ENCODE data around the gene PRSS21.

Gene PRSS21

DNA sequence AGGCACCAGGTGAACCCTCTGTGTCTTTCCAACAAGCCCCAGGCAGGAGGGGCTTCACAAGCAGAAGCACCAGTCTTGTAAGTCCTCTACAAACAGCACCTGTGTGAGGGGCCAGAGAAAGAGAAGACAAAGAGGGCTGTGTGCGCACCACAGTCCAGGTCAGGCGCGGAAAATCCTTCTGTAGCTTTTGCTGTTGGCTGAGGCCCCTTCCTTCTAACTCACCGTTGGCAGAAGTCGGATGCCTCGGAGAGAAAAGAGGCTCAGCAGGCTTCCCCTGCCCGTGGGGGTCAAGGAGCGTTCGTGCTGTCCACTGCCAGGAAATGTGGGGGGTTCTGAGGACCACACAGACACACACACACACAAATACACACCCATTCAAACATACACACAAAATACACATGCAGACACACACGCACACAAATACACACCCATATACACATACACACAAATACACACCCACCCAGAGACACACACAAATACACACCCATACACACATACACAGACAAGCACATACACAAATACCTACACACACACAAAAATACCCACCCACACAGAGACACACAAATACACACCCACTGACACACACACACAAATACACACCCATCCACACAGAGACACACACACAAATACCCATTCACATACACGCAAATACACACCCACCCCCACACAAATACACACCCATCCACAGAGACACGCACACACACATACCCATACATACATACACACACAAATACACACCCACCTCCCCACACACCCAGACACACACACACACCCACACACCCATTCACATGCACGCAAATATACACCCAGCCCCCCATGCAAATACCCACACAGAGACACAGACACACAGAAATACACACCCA is 19.8 kb downstream of the PRSS21 start:
- Histone ChIP-seq H3K36me3 (ENCODE audit: insufficient read depth, low read length) (no peaks in the 10 kb centered on the region), H3K27ac (no peak overlapping the region), H3K4me3 (no peak overlapping the region), H3K9me3 (ENCODE audit: low read depth, low read length) (no peaks in the 10 kb centered on the region), H3K9ac (ENCODE audit: insufficient read length) (no peak overlapping the region)
- DNase-seq (ENCODE audit: low read depth, low spot score): no peak
- TF ChIP-seq FOXP2 (optimal IDR thresholded peaks at IDR 0.05; ENCODE audit: control extremely low read depth, extremely low read length, insufficient read depth) (no peak), EZH2 (IDR thresholded peaks at IDR 0.05) (no peak), POLR2AphosphoS5 (IDR thresholded peaks at IDR 0.05; ENCODE audit: borderline replicate concordance, low read depth, low read length) (no peak)

GRCh38 chr16:2838928-2839327 is 21.9 kb downstream of the PRSS21 start:
- TF ChIP-seq FOXP2 (optimal IDR thresholded peaks at IDR 0.05; ENCODE audit: control extremely low read depth, extremely low read length, insufficient read depth) (no peak), POLR2AphosphoS5 (IDR thresholded peaks at IDR 0.05; ENCODE audit: borderline replicate concordance, low read depth, low read length) (no peak), EZH2 (IDR thresholded peaks at IDR 0.05) (no peak)
- H3K4me3 ChIP-seq: no peak overlapping the region
- H3K27ac ChIP-seq: no peak overlapping the region
- DNase-seq (ENCODE audit: low read depth, low spot score): no peak
- no peak overlapping the region for H3K9ac ChIP-seq (ENCODE audit: insufficient read length)
- H3K9me3 ChIP-seq (ENCODE audit: low read depth, low read length): no peaks in the 10 kb centered on the region
- no peaks in the 10 kb centered on the region for H3K36me3 ChIP-seq (ENCODE audit: insufficient read depth, low read length)

DNA sequence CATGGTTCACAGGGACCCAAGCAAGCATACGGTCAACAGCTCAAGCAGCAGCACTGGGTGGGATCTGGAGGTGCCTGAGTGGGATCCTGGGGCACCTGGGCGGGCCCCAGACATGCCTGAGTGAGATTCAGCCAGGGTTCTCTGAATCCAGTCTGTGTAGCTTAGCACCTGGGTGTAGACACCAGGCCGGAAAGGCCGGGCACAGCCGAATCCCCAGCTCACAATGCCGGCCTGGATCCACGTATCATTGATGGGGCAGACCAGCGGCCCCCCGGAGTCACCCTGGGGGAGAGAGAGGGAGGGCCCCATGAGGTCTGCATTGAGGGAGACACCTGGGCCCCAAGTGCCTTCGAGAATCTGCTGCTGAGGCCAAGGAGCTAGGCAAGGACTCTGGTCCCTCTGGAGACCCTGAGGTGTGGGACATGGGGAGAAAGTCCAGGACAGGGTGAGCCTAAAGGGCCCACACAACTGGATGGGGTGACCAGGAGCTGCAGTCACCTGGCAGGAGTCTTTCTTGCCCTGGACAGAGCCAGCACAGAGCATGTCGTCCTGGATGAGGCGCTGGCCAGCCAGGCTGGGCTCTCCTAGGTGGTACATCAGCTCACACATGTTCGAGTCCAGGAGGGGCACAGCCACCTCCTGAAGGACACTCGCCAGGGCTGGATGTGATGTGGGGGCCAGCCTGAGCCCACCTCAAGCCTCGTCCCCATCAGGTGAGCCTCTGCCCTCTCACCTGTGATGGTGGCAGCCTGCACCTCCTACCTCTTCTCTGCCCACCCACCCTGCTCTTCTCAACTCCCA is 22.8 kb downstream of the PRSS21 start:
- no peak for DNase-seq (ENCODE audit: low read depth, low spot score)
- no peak overlapping the region for H3K4me3 ChIP-seq
- no peaks in the 10 kb centered on the region for H3K9me3 ChIP-seq (ENCODE audit: low read depth, low read length)
- H3K27ac ChIP-seq: no peak overlapping the region
- no peak for TF ChIP-seq FOXP2 (optimal IDR thresholded peaks at IDR 0.05; ENCODE audit: control extremely low read depth, extremely low read length, insufficient read depth)
- H3K9ac ChIP-seq (ENCODE audit: insufficient read length): no peak overlapping the region
- H3K36me3 ChIP-seq (ENCODE audit: insufficient read depth, low read length): no peaks in the 10 kb centered on the region

- Histone ChIP-seq H3K9ac (ENCODE audit: insufficient read length) (no peak overlapping the region), H3K27ac (no peak overlapping the region), H3K36me3 (ENCODE audit: insufficient read depth, low read length) (no peaks in the 10 kb centered on the region), H3K4me3 (no peak overlapping the region), H3K9me3 (ENCODE audit: low read depth, low read length) (no peaks in the 10 kb centered on the region)
- DNase-seq (ENCODE audit: low read depth, low spot score): no peak
- no peak for TF ChIP-seq EZH2 (IDR thresholded peaks at IDR 0.05)
- TF ChIP-seq FOXP2 (optimal IDR thresholded peaks at IDR 0.05; ENCODE audit: control extremely low read depth, extremely low read length, insufficient read depth): no peak
- no peak for TF ChIP-seq POLR2AphosphoS5 (IDR thresholded peaks at IDR 0.05; ENCODE audit: borderline replicate concordance, low read depth, low read length)
Measured at GRCh38 chr16:2840914-2841313, 23.9 kb downstream of the PRSS21 start.

DNA sequence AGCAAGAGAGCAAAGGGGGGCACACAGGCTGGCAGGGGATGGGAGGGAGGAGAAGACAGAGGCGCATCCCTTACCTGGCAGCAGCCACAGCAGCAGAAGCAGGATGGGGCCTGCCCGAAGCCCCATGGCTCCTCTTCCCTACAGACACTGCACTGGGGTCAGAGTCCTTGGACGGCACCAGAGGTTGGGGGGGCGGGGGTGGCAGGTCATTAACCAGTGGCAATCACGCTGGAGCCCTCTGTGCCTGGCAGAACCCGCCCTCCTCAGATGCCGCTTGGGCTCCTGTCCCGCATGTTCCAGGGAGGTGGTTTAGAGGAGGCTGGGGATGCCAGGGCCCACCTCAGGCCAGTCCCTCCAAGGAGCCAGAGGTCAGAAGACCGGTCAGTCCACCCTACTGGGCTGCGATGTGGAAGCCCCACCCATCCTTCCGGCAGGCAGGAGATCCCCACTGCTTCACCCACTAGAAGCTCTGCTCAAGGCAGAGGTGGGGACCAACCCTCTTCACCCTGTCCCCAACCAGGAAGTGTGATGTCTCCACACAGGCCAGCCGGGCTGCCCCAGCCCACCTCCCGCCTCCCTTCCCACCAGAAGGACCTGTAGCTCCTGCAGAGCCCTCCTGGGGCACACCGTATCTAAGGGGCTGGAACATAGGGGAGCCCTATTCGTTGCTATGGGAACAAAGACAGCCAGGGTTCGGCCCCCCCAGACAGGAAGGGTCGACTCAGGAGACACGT is 24.7 kb downstream of the PRSS21 start:
- no peak for DNase-seq (ENCODE audit: low read depth, low spot score)
- H3K36me3 ChIP-seq (ENCODE audit: insufficient read depth, low read length): no peaks in the 10 kb centered on the region
- TF ChIP-seq POLR2AphosphoS5 (IDR thresholded peaks at IDR 0.05; ENCODE audit: borderline replicate concordance, low read depth, low read length): no peak
- no peak for TF ChIP-seq EZH2 (IDR thresholded peaks at IDR 0.05)
- no peak for TF ChIP-seq FOXP2 (optimal IDR thresholded peaks at IDR 0.05; ENCODE audit: control extremely low read depth, extremely low read length, insufficient read depth)
- no peak overlapping the region for H3K27ac ChIP-seq
- no peak overlapping the region for H3K9ac ChIP-seq (ENCODE audit: insufficient read length)
- no peaks in the 10 kb centered on the region for H3K9me3 ChIP-seq (ENCODE audit: low read depth, low read length)
- H3K4me3 ChIP-seq: no peak overlapping the region

DNA sequence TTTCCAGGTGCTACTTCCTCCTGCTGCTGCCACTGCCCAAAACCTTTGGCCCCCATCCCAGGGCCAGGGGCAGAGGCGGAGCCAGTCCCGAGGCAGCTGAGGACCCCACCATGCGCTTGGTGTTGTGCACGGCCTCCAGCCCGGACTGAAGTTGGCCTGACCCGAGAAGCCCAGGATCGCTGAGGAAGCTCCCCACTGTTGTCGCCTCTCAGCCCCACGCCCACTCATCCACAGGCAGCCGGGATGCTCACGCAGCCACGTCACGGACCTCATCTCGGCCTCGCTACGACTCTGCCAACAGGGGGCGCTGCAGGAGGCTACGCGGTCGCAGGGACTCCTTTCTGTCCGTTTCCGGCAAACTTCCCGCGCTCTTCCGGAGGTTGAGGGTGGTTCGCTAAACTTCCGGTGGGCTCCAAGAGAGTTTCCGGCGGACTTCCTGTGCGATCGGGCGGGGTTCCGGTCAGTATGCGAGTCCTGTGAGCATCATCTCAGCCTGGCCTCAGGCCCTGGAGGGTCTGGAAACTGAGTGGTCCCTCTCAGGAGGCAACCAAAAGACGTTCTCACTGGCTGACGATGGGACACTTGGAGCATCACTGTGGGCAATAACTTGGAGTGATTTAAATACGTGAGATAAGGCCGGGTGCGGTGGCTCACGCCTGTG is 25.4 kb downstream of the PRSS21 start:
- Histone ChIP-seq H3K9ac (ENCODE audit: insufficient read length) (no peak overlapping the region), H3K36me3 (ENCODE audit: insufficient read depth, low read length) (no peaks in the 10 kb centered on the region), H3K27ac (no peak overlapping the region), H3K4me3 (no peak overlapping the region), H3K9me3 (ENCODE audit: low read depth, low read length) (no peaks in the 10 kb centered on the region)
- no peak for TF ChIP-seq POLR2AphosphoS5 (IDR thresholded peaks at IDR 0.05; ENCODE audit: borderline replicate concordance, low read depth, low read length)
- no peak for TF ChIP-seq FOXP2 (optimal IDR thresholded peaks at IDR 0.05; ENCODE audit: control extremely low read depth, extremely low read length, insufficient read depth)
- no peak for TF ChIP-seq EZH2 (IDR thresholded peaks at IDR 0.05)
- DNase-seq (ENCODE audit: low read depth, low spot score): no peak

GRCh38 chr16:2843526-2843925 is 26.5 kb downstream of the PRSS21 start:
- no peaks in the 10 kb centered on the region for H3K36me3 ChIP-seq (ENCODE audit: insufficient read depth, low read length)
- no peak overlapping the region for H3K4me3 ChIP-seq
- H3K27ac ChIP-seq: no peak overlapping the region
- no peaks in the 10 kb centered on the region for H3K9me3 ChIP-seq (ENCODE audit: low read depth, low read length)
- no peak for TF ChIP-seq POLR2AphosphoS5 (IDR thresholded peaks at IDR 0.05; ENCODE audit: borderline replicate concordance, low read depth, low read length)
- TF ChIP-seq EZH2 (IDR thresholded peaks at IDR 0.05): no peak
- TF ChIP-seq FOXP2 (optimal IDR thresholded peaks at IDR 0.05; ENCODE audit: control extremely low read depth, extremely low read length, insufficient read depth): no peak
- no peak overlapping the region for H3K9ac ChIP-seq (ENCODE audit: insufficient read length)
- no peak for DNase-seq (ENCODE audit: low read depth, low spot score)
